NCI-H2029 (cell line): ENCODE results near the gene IDUA.
"Not testable (repeated sequence)": the region's sequence is repeated elsewhere in the genome, so short reads cannot be mapped to it uniquely, and the experiment has no call there.

Experiments used
- DNase-seq: peaks from one replicate; lab custom pipeline; 2025; lab: John Stamatoyannopoulos, UW

IDUA gene

GRCh38 chr4:986879-987623, at the start of gene IDUA:
Gene IDUA (plus strand): TSS chr4:987044. CDS start chr4:987085, 41 bp downstream.
- DNase-seq, result no peak

DNA sequence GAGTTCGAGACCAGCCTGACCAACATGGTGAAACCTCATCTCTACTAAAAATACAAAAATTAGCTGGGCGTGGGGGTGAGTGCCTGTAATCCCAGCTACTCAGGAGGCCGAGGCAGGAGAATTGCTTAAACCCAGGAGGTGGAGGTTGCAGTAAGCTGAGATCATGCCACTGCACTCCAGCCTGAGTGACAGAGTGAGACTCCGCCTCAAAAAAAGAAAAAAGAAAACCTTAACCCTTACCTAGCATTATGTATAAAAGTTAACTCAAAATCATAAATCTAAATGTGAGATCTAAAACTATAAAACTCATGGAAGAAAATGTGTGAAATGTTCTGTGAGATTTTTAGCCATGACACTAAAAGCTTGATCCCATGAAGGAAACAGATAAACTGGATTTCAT, 47.3 kb upstream of the IDUA start:
- not testable (repeated sequence) for DNase-seq

GRCh38 chr4:945274-946102, 41.4 kb upstream of the IDUA start:
- no peak for DNase-seq

DNA sequence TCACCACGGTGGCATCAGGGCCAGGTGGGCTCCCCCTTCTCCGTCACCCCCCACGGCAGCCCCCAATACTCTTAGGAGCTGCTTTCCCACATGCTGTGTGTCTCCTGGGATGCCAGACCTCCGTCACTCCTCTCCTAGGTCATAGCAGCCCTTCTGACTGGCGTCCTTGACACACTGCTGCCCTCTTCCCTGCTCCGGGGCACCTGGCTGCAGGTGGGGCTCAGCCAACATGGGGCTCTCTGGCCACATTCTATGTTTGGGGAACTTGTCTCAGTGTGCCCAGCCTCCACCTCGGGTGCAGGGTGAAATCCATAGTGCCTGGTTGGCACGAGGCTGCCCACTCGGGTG, 40.8 kb upstream of the IDUA start:
- DNase-seq, result no peak

DNA sequence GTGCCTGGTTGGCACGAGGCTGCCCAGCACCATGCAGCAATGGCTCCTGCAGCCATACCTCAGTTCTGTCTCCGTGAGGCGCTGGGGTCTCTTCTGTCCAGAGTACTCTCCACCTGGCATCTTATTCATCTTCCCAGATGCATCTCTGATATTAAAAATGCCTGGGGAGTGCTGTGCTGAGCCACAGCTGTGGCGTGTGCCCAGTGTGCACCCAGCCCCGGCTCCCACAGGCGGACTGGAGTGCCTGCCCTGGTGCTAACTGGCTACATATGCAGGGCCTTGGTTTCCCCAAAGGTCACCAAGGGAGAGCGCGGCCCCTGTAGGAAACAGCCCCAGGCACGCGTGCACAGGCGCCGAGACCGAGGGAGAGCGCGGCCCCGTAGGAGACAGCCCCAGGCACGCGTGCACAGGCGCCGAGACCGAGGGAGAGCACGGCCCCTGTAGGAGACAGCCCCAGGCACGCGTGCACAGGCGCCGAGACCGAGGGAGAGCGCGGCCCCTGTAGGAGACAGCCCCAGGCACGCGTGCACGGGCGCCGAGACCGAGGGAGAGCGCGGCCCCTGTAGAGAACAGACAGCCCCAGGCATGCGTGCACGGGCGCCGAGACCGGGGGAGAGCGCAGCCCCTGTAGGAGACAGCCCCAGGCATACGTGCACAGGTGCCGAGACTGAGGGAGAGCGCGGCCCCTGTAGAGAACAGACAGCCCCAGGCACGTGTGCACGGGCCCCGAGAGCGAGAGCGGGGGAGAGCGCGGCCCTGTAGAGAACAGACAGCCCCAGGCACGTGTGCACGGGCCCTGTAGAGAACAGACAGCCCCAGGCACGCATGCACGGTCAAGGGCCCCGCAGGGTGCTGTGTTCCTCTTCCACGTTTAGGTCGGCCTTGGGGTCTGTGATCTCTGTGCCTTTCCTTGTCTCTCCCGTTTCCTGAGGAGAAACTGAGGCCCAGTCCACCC, 40.0 kb upstream of the IDUA start:
- DNase-seq, result no peak

DNA sequence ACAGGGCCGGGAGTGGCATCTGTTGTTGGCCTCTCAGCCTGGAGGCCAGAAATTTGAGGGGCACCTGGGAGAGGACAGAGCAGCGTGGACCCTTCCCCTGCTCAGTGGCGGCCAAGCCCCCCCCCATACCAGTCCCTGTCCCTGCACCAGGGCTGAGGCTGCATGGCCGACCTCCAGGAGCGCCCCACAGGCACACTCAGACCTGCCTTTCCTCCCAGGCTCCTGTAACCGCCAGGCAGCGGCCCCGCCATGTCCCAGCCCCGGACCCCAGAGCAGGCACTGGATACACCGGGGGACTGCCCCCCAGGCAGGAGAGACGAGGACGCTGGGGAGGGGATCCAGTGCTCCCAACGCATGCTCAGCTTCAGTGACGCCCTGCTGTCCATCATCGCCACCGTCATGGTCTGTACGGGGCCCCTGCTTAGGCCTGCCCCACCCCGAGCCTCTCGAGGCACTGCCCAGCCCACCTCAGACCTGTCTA, 39.3 kb upstream of the IDUA start:
- no peak for DNase-seq

DNA sequence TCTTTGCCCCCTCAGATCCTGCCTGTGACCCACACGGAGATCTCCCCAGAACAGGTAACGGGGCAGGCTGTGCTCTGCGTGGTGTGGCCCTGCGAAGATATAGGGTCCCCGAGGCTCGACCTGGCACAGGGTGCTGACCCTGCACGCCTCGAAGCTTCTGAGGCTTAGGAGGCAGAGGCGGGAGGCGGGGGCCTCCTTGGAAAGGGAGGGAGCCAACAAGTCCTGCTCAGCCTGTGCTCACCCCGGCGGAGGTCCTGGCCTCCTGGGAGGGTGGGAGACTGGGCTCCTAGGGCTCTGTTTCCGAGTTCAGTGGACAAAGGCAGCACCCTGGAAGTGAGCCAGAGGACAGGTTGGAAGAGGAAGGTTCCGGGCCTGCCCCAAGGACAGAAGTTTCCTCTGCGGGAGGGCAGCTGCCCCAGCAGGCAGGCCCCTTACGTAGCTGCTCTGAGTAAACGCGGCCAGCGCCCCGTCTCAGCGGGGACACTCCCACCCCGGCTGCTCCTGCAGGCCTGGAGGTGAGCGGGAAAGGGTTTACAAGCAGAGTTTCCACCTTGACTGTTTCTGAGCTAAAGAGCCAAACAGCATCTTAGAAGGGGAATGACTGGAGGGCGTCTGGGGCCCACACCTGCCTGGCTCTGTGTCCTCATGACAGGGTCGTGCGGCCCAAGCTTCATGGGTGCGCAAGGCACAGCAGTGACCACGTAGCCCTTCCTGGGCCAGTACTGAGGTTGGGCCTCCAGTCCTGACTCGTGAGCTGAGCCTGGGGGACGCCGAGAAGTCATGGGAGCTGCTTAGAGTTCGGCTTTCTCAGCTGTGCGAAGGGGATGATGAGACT, 38.5 kb upstream of the IDUA start:
- no peak for DNase-seq

GRCh38 chr4:948936-949300, 37.9 kb upstream of the IDUA start:
- DNase-seq, result no peak

DNA sequence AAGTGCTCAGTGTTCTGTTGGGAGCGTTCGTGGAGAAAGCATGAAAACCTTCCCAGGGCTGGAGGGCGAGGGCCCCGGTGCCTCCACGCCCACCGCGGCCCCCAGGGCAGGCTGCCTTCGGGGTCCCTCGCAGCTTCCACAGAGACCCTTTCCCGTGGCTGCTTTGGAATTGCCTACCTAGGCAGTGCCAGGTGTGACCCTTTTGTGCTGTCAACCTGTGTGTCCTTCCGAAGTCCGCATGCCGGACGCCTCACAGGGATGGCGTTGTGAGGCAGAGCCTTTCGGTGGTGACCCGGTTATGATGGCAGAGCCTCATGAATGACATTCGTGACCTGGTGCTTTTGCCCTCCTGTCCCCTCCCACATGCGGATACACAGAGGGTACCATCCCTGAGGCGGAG, 37.2 kb upstream of the IDUA start:
- DNase-seq, result no peak

DNA sequence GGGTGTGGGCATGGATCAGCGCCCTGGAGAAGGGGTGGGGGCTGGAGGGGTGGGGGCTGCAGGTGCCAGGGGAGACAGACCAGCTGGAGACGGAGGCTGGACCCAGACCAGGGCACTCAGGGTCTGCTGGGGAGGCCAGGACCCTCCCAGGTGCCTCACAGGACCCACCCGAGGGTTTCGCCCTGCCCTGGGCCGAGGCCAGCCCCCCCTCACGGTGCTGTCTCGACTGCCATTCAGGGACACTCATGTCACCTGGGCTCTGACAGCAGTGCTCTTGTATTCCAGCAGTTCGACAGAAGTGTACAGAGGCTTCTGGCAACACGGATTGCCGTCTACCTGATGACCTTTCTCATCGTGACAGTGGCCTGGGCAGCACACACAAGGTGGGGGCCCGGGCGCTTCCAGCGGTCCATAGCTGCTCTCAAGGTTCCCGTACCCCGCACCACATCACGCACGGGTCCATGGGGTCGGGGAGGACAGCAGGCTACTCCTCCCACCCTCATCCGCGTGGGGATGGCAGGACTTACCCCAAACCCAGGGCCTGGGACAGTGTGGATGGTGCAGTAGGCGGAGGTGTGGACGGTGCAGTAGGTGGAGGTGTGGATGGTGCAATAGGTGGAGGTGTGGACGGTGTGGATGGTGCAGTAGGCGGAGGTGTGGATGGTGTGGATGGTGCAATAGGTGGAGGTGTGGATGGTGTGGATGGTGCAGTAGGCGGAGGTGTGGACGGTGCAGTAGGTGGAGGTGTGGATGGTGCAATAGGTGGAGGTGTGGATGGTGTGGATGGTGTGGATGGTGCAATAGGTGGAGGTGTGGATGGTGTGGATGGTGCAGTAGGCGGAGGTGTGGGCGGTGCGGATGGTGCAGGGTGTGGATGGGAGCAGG, 36.5 kb upstream of the IDUA start:
- DNase-seq, result no peak

DNA sequence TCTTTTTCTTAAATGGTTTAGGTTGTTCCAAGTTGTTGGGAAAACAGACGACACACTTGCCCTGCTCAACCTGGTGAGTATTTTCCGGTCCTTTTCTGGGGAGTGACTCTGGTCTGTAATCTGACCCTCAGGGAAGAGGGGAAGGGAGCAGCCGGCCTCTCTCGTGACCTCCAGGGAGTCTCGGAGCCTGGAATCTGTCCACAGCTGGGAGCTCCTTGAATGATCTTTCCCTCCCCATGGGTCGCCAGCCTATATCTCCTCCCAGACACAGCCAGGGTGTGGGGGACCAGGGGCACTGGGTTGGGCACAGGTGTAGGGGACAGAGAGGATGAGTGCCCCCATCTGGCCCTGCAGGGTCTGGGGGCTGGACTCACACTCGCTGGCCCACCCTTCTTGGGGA, 35.7 kb upstream of the IDUA start:
- DNase-seq, result no peak

DNA sequence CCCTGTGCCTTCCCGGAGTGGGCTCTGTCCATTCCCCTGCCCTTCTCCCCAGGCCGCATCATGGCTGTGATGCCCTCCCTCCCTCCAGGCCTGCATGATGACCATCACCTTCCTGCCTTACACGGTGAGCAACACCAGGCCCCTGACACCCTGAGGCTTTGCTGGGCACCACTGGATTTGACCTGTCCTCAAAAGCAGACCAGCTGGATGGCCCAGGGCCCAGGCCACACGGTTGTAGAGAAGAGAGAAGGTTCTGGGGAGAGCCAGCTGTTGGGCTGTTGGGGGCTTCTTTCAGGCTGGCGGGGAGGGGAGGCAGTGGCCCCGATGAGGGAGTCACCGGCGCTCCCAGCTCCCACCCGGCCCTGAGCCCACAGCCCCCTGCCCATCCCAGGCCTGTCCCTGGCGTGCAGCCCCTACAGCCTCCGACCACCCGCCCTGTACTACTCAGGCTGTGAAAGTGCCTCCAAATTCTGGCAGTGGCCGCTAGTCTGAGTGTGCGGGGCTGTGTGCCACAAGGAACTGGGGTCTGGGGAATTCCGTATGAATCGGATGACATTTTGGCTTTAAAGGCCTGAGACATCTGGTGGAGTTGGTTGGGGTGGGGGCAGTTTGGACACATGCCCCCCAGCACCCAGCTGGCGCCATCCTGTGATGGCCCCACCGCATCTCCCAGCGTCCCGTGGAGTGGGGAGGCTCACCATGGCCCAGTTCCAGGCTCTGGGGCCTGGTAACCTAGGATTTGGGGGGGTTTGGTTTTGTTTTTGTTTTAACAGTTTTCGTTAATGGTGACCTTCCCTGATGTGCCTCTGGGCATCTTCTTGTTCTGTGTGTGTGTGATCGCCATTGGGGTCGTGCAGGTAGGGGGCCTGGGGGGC, 35.0 kb upstream of the IDUA start:
- no peak for DNase-seq

GRCh38 chr4:952881-953573, 33.8 kb upstream of the IDUA start:
- no peak for DNase-seq

DNA sequence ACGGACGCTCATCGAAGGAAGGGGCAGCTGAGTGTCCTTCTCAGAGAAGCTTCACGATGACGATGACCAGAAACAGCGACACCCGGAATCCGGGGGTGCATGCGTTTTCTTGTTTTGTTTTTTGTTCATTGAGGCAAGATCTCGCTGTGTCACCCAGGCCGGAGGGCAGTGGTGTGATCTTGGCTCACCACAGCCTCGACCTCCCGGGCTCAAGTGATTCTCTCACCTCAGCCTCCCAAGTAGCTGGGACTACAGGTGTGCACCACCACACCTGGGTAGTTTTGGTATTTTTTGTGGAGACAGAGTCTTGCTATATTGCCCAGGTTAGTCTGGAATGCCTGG, 33.3 kb upstream of the IDUA start:
- no peak for DNase-seq

GRCh38 chr4:954211-955020, 32.4 kb upstream of the IDUA start:
- DNase-seq, result no peak

DNA sequence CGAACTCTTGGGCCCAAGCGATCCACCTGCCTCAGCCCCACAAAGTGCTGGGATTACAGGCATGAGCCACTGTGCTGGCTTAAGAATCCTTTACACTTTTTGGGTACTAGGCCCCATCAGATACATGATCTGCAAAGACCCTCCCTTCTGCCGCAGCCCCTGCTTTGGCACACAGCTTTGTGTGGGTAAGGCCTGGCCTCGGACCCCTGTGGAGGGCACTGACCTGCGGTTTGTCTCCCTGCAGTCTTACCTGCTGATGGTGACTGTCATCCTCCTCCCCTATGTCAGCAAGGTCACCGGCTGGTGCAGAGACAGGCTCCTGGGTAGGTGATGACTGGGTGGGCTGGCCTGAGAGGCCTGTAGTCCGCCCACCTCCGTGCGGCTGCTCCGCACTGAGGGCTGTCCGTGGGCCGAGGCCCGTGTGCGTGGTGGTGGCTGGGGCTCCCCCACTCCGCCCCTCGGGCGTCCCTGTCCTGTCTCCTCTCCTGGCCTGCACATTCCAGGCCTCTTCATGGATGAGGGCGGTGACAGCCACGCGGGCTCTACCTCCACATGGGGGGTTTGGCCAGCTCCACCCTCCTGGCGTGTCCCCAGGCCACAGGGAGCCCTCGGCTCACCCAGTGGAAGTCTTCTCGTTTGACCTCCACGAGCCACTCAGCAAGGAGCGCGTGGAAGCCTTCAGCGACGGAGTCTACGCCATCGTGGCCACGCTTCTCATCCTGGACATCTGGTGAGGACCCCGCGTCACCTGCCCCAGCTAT, 31.5 kb upstream of the IDUA start:
- no peak for DNase-seq

DNA sequence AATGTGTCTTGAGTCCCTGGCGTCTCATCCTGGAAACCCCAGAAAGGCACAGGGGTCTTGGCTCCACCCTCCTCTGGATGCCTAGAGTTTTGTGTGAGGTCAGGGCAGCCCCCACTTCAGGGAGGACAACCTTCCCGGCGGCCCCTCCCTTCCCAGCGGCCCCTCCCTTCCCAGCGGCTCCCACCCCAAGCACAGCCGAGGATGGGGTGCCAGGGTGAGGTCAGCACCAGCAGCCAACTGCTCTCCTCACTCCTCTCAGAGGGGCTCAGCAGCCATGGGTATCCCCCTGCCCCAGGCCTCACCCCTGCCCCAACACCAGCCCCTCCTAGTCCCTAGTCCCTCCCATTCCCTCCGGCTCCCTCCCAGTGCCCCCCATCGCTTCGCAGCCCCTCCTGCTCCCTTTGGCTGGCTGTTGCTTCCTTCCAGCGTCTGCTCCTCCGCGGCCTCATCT, 30.9 kb upstream of the IDUA start:
- no peak for DNase-seq
